ENCODE measurements around the gene VSIG1. TPM values are rescaled to one million over a fixed set of nuclear protein-coding genes. Genes with fewer than 3 reads are reported as not detected.

Gene VSIG1
- total RNA-seq, 8 experiments from 2014 or later, result 0.21 to 4.5 (median 0.63) TPM; not detected in 3

- Histone ChIP-seq H3K4me3 (no peak overlapping the region), H3K4me1 (replicated peaks in 1 of 2) (no peaks in the 10 kb centered on the region), H3K27ac (no peak overlapping the region)
- 40% methylated on average over 1 of the region's 5 CpGs; no CpG with 5 or more reads in 8 of the 10 experiments for WGBS, 10 experiments
- peak in 1 of 8 experiments; percentile 31 for ATAC-seq (replicated peaks in 6 of 8)
- in situ Hi-C loops (cut with MboI; ENCODE audit: low pct_unique_long_range_greater_than_20kb in 2 of 9, low sequenced_read_pairs in 9 of 9, unreplicated experiment in 9 of 9), result no loop called here
Measured at GRCh38 chrX:108032944-108033343, 11.9 kb upstream of the VSIG1 start.

- in situ Hi-C loops (cut with MboI; ENCODE audit: low pct_unique_long_range_greater_than_20kb in 2 of 9, low sequenced_read_pairs in 9 of 9, unreplicated experiment in 9 of 9), result no loop called here
- 0 to 56% (median 33%) methylated on average over 1 of the region's 3 CpGs; no CpG with 5 or more reads in 7 of the 10 experiments for WGBS, 10 experiments
Measured at GRCh38 chrX:108033890-108034289, 11.0 kb upstream of the VSIG1 start.

GRCh38 chrX:108034725-108035124, 10.1 kb upstream of the VSIG1 start:
- in situ Hi-C loops (cut with MboI; ENCODE audit: low pct_unique_long_range_greater_than_20kb in 2 of 9, low sequenced_read_pairs in 9 of 9, unreplicated experiment in 9 of 9), result no loop called here
- 27 to 100% (median 61%) methylated on average over 1 to 3 of the region's 3 CpGs; no CpG with 5 or more reads in 4 of the 10 experiments for WGBS, 10 experiments
- no peak overlapping the region for H3K4me3 ChIP-seq
- ATAC-seq (replicated peaks in 6 of 8), result no peak
- H3K27ac ChIP-seq, result no peak overlapping the region
- H3K4me1 ChIP-seq (replicated peaks in 1 of 2), result no peaks in the 10 kb centered on the region

More at GRCh38 chrX:108033890-108034289, 11.0 kb upstream of the VSIG1 start:
- peak in 1 of 8 experiments; percentile 28 for ATAC-seq (replicated peaks in 6 of 8)
- H3K4me3 ChIP-seq, result no peak overlapping the region
- H3K4me1 ChIP-seq (replicated peaks in 1 of 2), result no peaks in the 10 kb centered on the region
- H3K27ac ChIP-seq, result no peak overlapping the region

GRCh38 chrX:108036298-108036973, 8.4 kb upstream of the VSIG1 start:
- H3K27ac ChIP-seq, result no peak overlapping the region
- in situ Hi-C loops (cut with MboI; ENCODE audit: low pct_unique_long_range_greater_than_20kb in 2 of 9, low sequenced_read_pairs in 9 of 9, unreplicated experiment in 9 of 9), result no loop called here
- no peak overlapping the region for H3K4me3 ChIP-seq
- 0 to 71% (median 60%) methylated on average over 1 to 4 of the region's 4 CpGs; no CpG with 5 or more reads in 5 of the 10 experiments for WGBS, 10 experiments
- no peaks in the 10 kb centered on the region for H3K4me1 ChIP-seq (replicated peaks in 1 of 2)
- peak in 6 of 8 experiments; percentile 42 to 95 (median 86) for ATAC-seq (replicated peaks in 6 of 8)

GRCh38 chrX:108049649-108050048, 4.8 kb downstream of the VSIG1 start:
- WGBS, 10 experiments, result 0 to 100% (median 67%) methylated on average over 1 of the region's 1 CpG; no CpG with 5 or more reads in 7 of the 10 experiments

GRCh38 chrX:108053218-108053617, 8.4 kb downstream of the VSIG1 start:
- no peak overlapping the region for H3K27ac ChIP-seq
- H3K4me3 ChIP-seq, result no peak overlapping the region
- in situ Hi-C loops (cut with MboI; ENCODE audit: low pct_unique_long_range_greater_than_20kb in 2 of 9, low sequenced_read_pairs in 9 of 9, unreplicated experiment in 9 of 9), result no loop called here
- H3K4me1 ChIP-seq (replicated peaks in 1 of 2), result no peaks in the 10 kb centered on the region
- no peak for ATAC-seq (replicated peaks in 6 of 8)

More at GRCh38 chrX:108049649-108050048, 4.8 kb downstream of the VSIG1 start:
- ATAC-seq (replicated peaks in 6 of 8), result no peak
- Histone ChIP-seq H3K4me1 (replicated peaks in 1 of 2) (no peaks in the 10 kb centered on the region), H3K4me3 (no peak overlapping the region), H3K27ac (no peak overlapping the region)
- in situ Hi-C loops (cut with MboI; ENCODE audit: low pct_unique_long_range_greater_than_20kb in 2 of 9, low sequenced_read_pairs in 9 of 9, unreplicated experiment in 9 of 9), result no loop called here

- in situ Hi-C loops (cut with MboI; ENCODE audit: low pct_unique_long_range_greater_than_20kb in 2 of 9, low sequenced_read_pairs in 9 of 9, unreplicated experiment in 9 of 9), result no loop called here
- H3K4me3 ChIP-seq, result no peak overlapping the region
- no peak for ATAC-seq (replicated peaks in 6 of 8)
- no peak overlapping the region for H3K27ac ChIP-seq
- no peaks in the 10 kb centered on the region for H3K4me1 ChIP-seq (replicated peaks in 1 of 2)
Measured at GRCh38 chrX:108055546-108055945, 10.7 kb downstream of the VSIG1 start.

- peak in 3 of 8 experiments; percentile 82 to 95 (median 95) for ATAC-seq (replicated peaks in 6 of 8)
- H3K27ac ChIP-seq, result no peak overlapping the region
- in situ Hi-C loops (cut with MboI; ENCODE audit: low pct_unique_long_range_greater_than_20kb in 2 of 9, low sequenced_read_pairs in 9 of 9, unreplicated experiment in 9 of 9), result no loop called here
- H3K4me3 ChIP-seq, result no peak overlapping the region
- WGBS, 10 experiments, result 43% methylated on average over 1 of the region's 1 CpG; no CpG with 5 or more reads in 9 of the 10 experiments
- H3K4me1 ChIP-seq (replicated peaks in 1 of 2), result no peaks in the 10 kb centered on the region
Measured at GRCh38 chrX:108059801-108060200, 14.9 kb downstream of the VSIG1 start.

- no peak overlapping the region for H3K4me3 ChIP-seq
- ATAC-seq (replicated peaks in 6 of 8), result no peak
- in situ Hi-C loops (cut with MboI; ENCODE audit: low pct_unique_long_range_greater_than_20kb in 2 of 9, low sequenced_read_pairs in 9 of 9, unreplicated experiment in 9 of 9), result no loop called here
- no peaks in the 10 kb centered on the region for H3K4me1 ChIP-seq (replicated peaks in 1 of 2)
- H3K27ac ChIP-seq, result no peak overlapping the region
- WGBS, 10 experiments, result 14 to 40% methylated on average over 1 of the region's 1 CpG; no CpG with 5 or more reads in 8 of the 10 experiments
Measured at GRCh38 chrX:108064001-108064400, 19.1 kb downstream of the VSIG1 start.

- H3K4me3 ChIP-seq, result no peak overlapping the region
- in situ Hi-C loops (cut with MboI; ENCODE audit: low pct_unique_long_range_greater_than_20kb in 2 of 9, low sequenced_read_pairs in 9 of 9, unreplicated experiment in 9 of 9), result no loop called here
- WGBS, 10 experiments, result 63 to 100% (median 80%) methylated on average over 1 to 2 of the region's 2 CpGs; no CpG with 5 or more reads in 7 of the 10 experiments
- no peak overlapping the region for H3K27ac ChIP-seq
- no peaks in the 10 kb centered on the region for H3K4me1 ChIP-seq (replicated peaks in 1 of 2)
- ATAC-seq (replicated peaks in 6 of 8), result no peak
Measured at GRCh38 chrX:108064613-108065012, 19.7 kb downstream of the VSIG1 start.

GRCh38 chrX:108068121-108068520, 23.3 kb downstream of the VSIG1 start:
- H3K4me3 ChIP-seq, result no peak overlapping the region
- H3K4me1 ChIP-seq (replicated peaks in 1 of 2), result no peaks in the 10 kb centered on the region
- no peak overlapping the region for H3K27ac ChIP-seq
- WGBS, 10 experiments, result no CpG with 5 or more reads among the region's 1 CpG
- no peak for ATAC-seq (replicated peaks in 6 of 8)
- in situ Hi-C loops (cut with MboI; ENCODE audit: low pct_unique_long_range_greater_than_20kb in 2 of 9, low sequenced_read_pairs in 9 of 9, unreplicated experiment in 9 of 9), result no loop called here

GRCh38 chrX:108070891-108071290, 26.0 kb downstream of the VSIG1 start:
- in situ Hi-C loops (cut with MboI; ENCODE audit: low pct_unique_long_range_greater_than_20kb in 2 of 9, low sequenced_read_pairs in 9 of 9, unreplicated experiment in 9 of 9), result no loop called here
- ATAC-seq (replicated peaks in 6 of 8), result no peak
- no peaks in the 10 kb centered on the region for H3K4me1 ChIP-seq (replicated peaks in 1 of 2)
- WGBS, 10 experiments, result 34 to 49% methylated on average over 3 of the region's 4 CpGs; no CpG with 5 or more reads in 8 of the 10 experiments
- no peak overlapping the region for H3K27ac ChIP-seq
- H3K4me3 ChIP-seq, result no peak overlapping the region

- Histone ChIP-seq H3K4me1 (replicated peaks in 1 of 2) (no peaks in the 10 kb centered on the region), H3K4me3 (no peak overlapping the region), H3K27ac (no peak overlapping the region)
- WGBS, 10 experiments, result 58 to 100% (median 100%) methylated on average over 1 of the region's 1 CpG; no CpG with 5 or more reads in 6 of the 10 experiments
- ATAC-seq (replicated peaks in 6 of 8), result no peak
- in situ Hi-C loops (cut with MboI; ENCODE audit: low pct_unique_long_range_greater_than_20kb in 2 of 9, low sequenced_read_pairs in 9 of 9, unreplicated experiment in 9 of 9), result no loop called here
Measured at GRCh38 chrX:108071578-108071977, 26.7 kb downstream of the VSIG1 start.

GRCh38 chrX:108072746-108073145, 27.9 kb downstream of the VSIG1 start:
- in situ Hi-C loops (cut with MboI; ENCODE audit: low pct_unique_long_range_greater_than_20kb in 2 of 9, low sequenced_read_pairs in 9 of 9, unreplicated experiment in 9 of 9), result no loop called here
- H3K4me3 ChIP-seq, result no peak overlapping the region
- ATAC-seq (replicated peaks in 6 of 8), result no peak

More at GRCh38 chrX:108072746-108073145, 27.9 kb downstream of the VSIG1 start:
- 45 to 73% methylated on average over 2 to 3 of the region's 5 CpGs; no CpG with 5 or more reads in 8 of the 10 experiments for WGBS, 10 experiments
- Histone ChIP-seq H3K4me1 (replicated peaks in 1 of 2) (no peaks in the 10 kb centered on the region), H3K27ac (no peak overlapping the region)

All from motor neuron (in vitro differentiated cells).